ENCODE results near the gene HDAC4. TPM values are rescaled to one million over a fixed set of nuclear protein-coding genes. Genes with fewer than 3 reads are reported as not detected.

HDAC4 gene
- total and polyA plus RNA-seq, 2 of the 4 experiments (the other 2 are of a cell fraction), result 4.1 to 7.2 TPM

DNA sequence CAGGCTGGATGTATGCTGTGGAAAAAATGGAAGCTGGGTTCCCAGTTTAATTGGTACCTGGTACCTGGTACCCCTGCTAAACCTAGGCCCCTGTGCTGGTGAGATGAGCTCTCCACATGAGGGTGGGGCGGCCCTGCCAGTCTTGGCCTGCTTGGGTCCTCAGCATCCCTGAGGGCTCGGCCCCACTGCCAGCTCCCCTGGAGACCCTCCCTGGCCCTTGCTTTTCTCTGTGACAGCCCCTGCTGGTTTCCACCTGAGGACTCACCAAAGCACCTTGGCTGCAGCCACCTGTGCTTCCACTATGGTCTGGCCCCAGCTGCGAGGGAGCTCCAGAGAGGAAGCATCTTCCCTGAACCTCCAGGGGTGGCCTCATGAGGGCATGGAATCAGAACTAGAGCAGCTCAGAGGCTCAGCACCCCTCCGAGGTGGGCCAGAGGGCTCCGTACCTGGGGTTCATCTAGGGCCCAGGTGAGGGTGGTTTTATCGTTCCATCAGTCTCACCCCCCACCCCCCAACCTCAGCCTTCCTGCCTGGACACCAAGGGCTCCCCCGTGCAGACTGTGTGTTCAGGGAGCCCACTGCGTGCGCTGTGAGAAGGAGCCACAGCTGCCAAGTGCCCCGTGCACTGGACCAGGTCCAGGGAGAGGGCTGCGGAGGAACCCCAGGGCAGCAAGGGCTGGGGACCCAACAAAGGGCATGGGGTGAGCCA is 23.7 kb upstream of the HDAC4 start:
- CTCF ChIA-PET, result no interaction called here
- H3K18ac ChIP-seq (ENCODE audit: low read depth, low read length), result no peak overlapping the region
- no TSS peak for BruUV-seq (replicated peaks)

More for the DNA sequence above, 23.7 kb upstream of the HDAC4 start:
- Histone ChIP-seq H3K14ac (replicated peaks; ENCODE audit: low read depth, low read length) (no peak overlapping the region), H3K4me1 (ENCODE audit: control insufficient read depth, insufficient read depth, low read length) (no peaks in the 10 kb centered on the region), H2AK5ac (ENCODE audit: low read depth, low read length) (no peak overlapping the region), H3K23ac (ENCODE audit: low read depth, low read length) (no peak overlapping the region), H2BK15ac (ENCODE audit: low read depth, low read length) (no peak overlapping the region), H3K56ac (ENCODE audit: extremely low read depth, insufficient read depth, low read length) (no peak overlapping the region), H4K91ac (ENCODE audit: insufficient read depth, low read depth, low read length) (no peak overlapping the region), H4K5ac (ENCODE audit: low read depth, low read length) (no peak overlapping the region), H3K27me3 (ENCODE audit: control insufficient read depth, insufficient read depth, low read length) (peaks cover 9% of the 10 kb centered on the region; the same call in 1 of the 2 replicates), H3K4ac (ENCODE audit: low read depth, low read length) (no peak overlapping the region), H2BK20ac (ENCODE audit: low read depth, low read length) (no peak overlapping the region), H3K9me3 (ENCODE audit: control insufficient read depth, insufficient read depth, low read length) (no peaks in the 10 kb centered on the region), H2BK5ac (ENCODE audit: low read depth, low read length, poor library complexity, severe bottlenecking) (no peak overlapping the region), H2AK9ac (replicated peaks; ENCODE audit: low read depth, low read length, poor library complexity) (no peak overlapping the region), H2BK120ac (ENCODE audit: low read depth, low read length) (no peak overlapping the region), H3K4me3 (ENCODE audit: insufficient read depth, low read depth, low read length) (no peak overlapping the region), H4K8ac (ENCODE audit: low read depth in 2 of 2, low read length in 2 of 2) (no peak overlapping the region), H2AFZ (replicated peaks; ENCODE audit: low read length, poor library complexity) (no peak overlapping the region), H3K9ac (ENCODE audit: low read depth, low read length) (no peak overlapping the region), H3K79me1 (ENCODE audit: low read depth in 1 of 2, low read length in 2 of 2) (no peaks in the 10 kb centered on the region), H3K9me1 (ENCODE audit: insufficient read depth, low read length) (no peaks in the 10 kb centered on the region), H3K27ac (ENCODE audit: insufficient read depth, low read length) (no peak overlapping the region), H3K36me3 (ENCODE audit: control insufficient read depth, insufficient read depth, low read length) (no peaks in the 10 kb centered on the region), H3K4me2 (ENCODE audit: low read depth, low read length) (no peak overlapping the region), H4K20me1 (ENCODE audit: insufficient read depth, low read length) (no peaks in the 10 kb centered on the region)
- dilution Hi-C loops (cut with HindIII; ENCODE audit: low sequenced_read_pairs, unreplicated experiment) (no loop called here), in situ Hi-C loops (cut with MboI; ENCODE audit: low sequenced_read_pairs) (no loop called here), intact Hi-C loops (cut with micrococcal nuclease) (no loop called here)
- TF ChIP-seq, protein P1, sequence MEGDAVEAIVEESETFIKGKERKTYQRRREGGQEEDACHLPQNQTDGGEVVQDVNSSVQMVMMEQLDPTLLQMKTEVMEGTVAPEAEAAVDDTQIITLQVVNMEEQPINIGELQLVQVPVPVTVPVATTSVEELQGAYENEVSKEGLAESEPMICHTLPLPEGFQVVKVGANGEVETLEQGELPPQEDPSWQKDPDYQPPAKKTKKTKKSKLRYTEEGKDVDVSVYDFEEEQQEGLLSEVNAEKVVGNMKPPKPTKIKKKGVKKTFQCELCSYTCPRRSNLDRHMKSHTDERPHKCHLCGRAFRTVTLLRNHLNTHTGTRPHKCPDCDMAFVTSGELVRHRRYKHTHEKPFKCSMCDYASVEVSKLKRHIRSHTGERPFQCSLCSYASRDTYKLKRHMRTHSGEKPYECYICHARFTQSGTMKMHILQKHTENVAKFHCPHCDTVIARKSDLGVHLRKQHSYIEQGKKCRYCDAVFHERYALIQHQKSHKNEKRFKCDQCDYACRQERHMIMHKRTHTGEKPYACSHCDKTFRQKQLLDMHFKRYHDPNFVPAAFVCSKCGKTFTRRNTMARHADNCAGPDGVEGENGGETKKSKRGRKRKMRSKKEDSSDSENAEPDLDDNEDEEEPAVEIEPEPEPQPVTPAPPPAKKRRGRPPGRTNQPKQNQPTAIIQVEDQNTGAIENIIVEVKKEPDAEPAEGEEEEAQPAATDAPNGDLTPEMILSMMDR (conservative IDR thresholded peaks at IDR 0.05; ENCODE audit: low read depth, low read length), result no peak
- TF ChIP-seq MAFK (IDR thresholded peaks at IDR 0.05; ENCODE audit: low read depth, low read length) (no peak), NFE2L2 (IDR thresholded peaks at IDR 0.05; ENCODE audit: low read depth, low read length) (no peak), SMC3 (IDR thresholded peaks at IDR 0.05; ENCODE audit: low read depth, low read length) (no peak), RFX5 (IDR thresholded peaks at IDR 0.05; ENCODE audit: low read depth, low read length) (no peak)
- POLR2A ChIA-PET (ENCODE audit: unreplicated experiment), result no interaction called here
- ATAC-seq (ENCODE audit: low read depth), result no peak
- DNase-seq, result no peak
- 73% methylated on average over 6 of the region's 11 CpGs; no CpG with 5 or more reads in 1 of the 2 experiments for WGBS, 2 experiments (ENCODE audit: extremely low coverage in 2 of 2, insufficient read length in 1 of 2)

Data from IMR-90 (cell line).